HepG2 (cell line): ENCODE data around the gene ZCCHC4. TPM values are rescaled to one million over a fixed set of nuclear protein-coding genes. Genes with fewer than 3 reads are reported as not detected.

Experiments used
- ATAC-seq: fragments of 200-7000 bp; cut with Tn5 transposase; 3 replicates; pipeline ENCODE4 v1.9.1; 2020; ENCODE audit warnings: mild to moderate bottlenecking, moderate library complexity
- BruUV-seq: library from RNA; stranded (reverse); fragments of 400-500 nt; replicated peaks from 2 replicates; lab custom pipeline; 2021; lab: Mats Ljungman, UMichigan
- CTCF ChIA-PET: fragments of 300-600 bp; formaldehyde crosslinking; extraction: SDS; loops from one replicate; lab custom pipeline; 2021; ENCODE audit warnings: low total read pairs, inconsistent platforms, low intra/inter-chr PET ratio; lab: Yijun Ruan, JAX
- POLR2A ChIA-PET: fragments of 350-600 bp; sonication (Branson Sonifier 250); formaldehyde crosslinking; loops from one replicate; lab custom pipeline; 2020; ENCODE audit warnings: antibody characterized with exemption, inconsistent platforms; lab: Yijun Ruan, JAX
- DNase-seq: peaks from one replicate; pipeline ENCODE4 v3.0.0-alpha.2; 2015; ENCODE audit warnings: low spot score
- FAIRE-seq: peaks from 3 replicates; lab custom pipeline; 2011; peaks lifted over from hg19 to GRCh38; lab: Jason Lieb, UNC
- H2AFZ ChIP-seq: one replicate; pipeline ENCODE4 v1.6.1; 2011; ENCODE audit warnings: low read length, inconsistent platforms
- H3K27ac ChIP-seq: fragments of 300-600 bp; 3 replicates; pipeline ENCODE4 v1.8.0; 2011; ENCODE audit warnings: mixed run types, mild to moderate bottlenecking, mixed read lengths, low read length, inconsistent platforms; ENCODE audit not compliant: insufficient read depth; ENCODE audit errors: extremely low read length
- H3K27me3 ChIP-seq, 2 experiments: fragments of 200-600 bp in 1 of 2; 2 replicates in 1 of 2; 3 replicates in 1 of 2; pipeline versions ENCODE4 v1.6.0 to v1.8.0; 2011; ENCODE audit warnings: low read length in 2 of 2, mild to moderate bottlenecking in 2 of 2, moderate library complexity in 2 of 2, inconsistent platforms in 1 of 2; ENCODE audit not compliant: insufficient read depth in 2 of 2, control insufficient read depth in 1 of 2
- H3K36me3 ChIP-seq, 2 experiments: fragments of 200-600 bp in 1 of 2; replicated peaks in 1 of 2; 2 replicates in 1 of 2; 3 replicates in 1 of 2; pipeline versions ENCODE4 v1.5.1 to v1.8.0; 2011; ENCODE audit warnings: low read length in 2 of 2, inconsistent platforms in 1 of 2; ENCODE audit not compliant: insufficient read depth in 2 of 2, control insufficient read depth in 1 of 2
- H3K4me1 ChIP-seq: 2 replicates; pipeline ENCODE4 v1.5.1; 2012; ENCODE audit warnings: low read length, inconsistent platforms; ENCODE audit not compliant: insufficient read depth
- H3K4me2 ChIP-seq: 2 replicates; pipeline ENCODE4 v1.6.0; 2011; ENCODE audit warnings: low read depth, low read length, inconsistent platforms
- H3K4me3 ChIP-seq, 3 experiments: fragments of 200-600 bp in 1 of 3; sonication (generic), shearing (Covaris generic) in 1 of 3; replicated peaks in 1 of 3; 2 replicates each; pipeline ENCODE4 v1.5.1; 2011 to 2016; ENCODE audit warnings: low read length in 3 of 3, inconsistent platforms in 2 of 3, low read depth in 2 of 3, mild to moderate bottlenecking in 2 of 3, control low read depth in 1 of 3, mixed read lengths in 1 of 3; ENCODE audit not compliant: insufficient read depth in 1 of 3
- H3K79me2 ChIP-seq: one replicate; pipeline ENCODE4 v1.6.1; 2011; ENCODE audit warnings: low read length, inconsistent platforms; ENCODE audit not compliant: insufficient read depth
- H3K9ac ChIP-seq: 2 replicates; pipeline ENCODE4 v1.6.0; 2011; ENCODE audit warnings: mild to moderate bottlenecking, low read depth, low read length, inconsistent platforms; ENCODE audit not compliant: insufficient read depth
- H3K9me3 ChIP-seq: 2 replicates; pipeline ENCODE4 v1.5.1; 2012; ENCODE audit warnings: mild to moderate bottlenecking, low read length
- H4K20me1 ChIP-seq: 2 replicates; pipeline ENCODE4 v1.6.0; 2011; ENCODE audit warnings: inconsistent platforms, mild to moderate bottlenecking, low read length, moderate library complexity; ENCODE audit not compliant: insufficient read depth
- AKAP8 ChIP-seq: sonication (generic); formaldehyde crosslinking; IDR thresholded peaks from 2 replicates; pipeline ENCODE4 v1.5.1; 2020; ENCODE audit warnings: mild to moderate bottlenecking, missing genetic modification reagents
- HDAC2 ChIP-seq: sonication (generic); formaldehyde crosslinking; IDR thresholded peaks from 2 replicates; pipeline ENCODE4 v1.4.0; 2020; ENCODE audit warnings: missing genetic modification reagents
- MBNL3 ChIP-seq: fragments of 250-450 bp; sonication (Bioruptor Pico); conservative IDR thresholded peaks from 2 replicates; pipeline ENCODE4 v1.8.0; 2022; ENCODE audit warnings: mild to moderate bottlenecking, inconsistent platforms
- PRPF4 ChIP-seq: fragments of 200-400 bp; formaldehyde crosslinking; IDR thresholded peaks from 2 replicates; pipeline ENCODE4 v1.6.1; 2016; ENCODE audit warnings: low read length, low read depth; ENCODE audit not compliant: poor library complexity, severe bottlenecking
- SSRP1 ChIP-seq: IDR thresholded peaks from 2 replicates; pipeline ENCODE4 v1.6.1; 2016; ENCODE audit warnings: control low read depth
- STAT5B ChIP-seq: sonication (generic); formaldehyde crosslinking; IDR thresholded peaks from 2 replicates; pipeline ENCODE4 v1.4.0; 2020; ENCODE audit warnings: missing genetic modification reagents
- TBX2 ChIP-seq: sonication (generic); formaldehyde crosslinking; IDR thresholded peaks from 2 replicates; pipeline ENCODE4 v1.5.0; 2020; ENCODE audit warnings: missing genetic modification reagents, mild to moderate bottlenecking, borderline replicate concordance
- ZFAT ChIP-seq: sonication (generic); formaldehyde crosslinking; conservative IDR thresholded peaks from 2 replicates; pipeline ENCODE4 v1.8.1; 2023; ENCODE audit warnings: missing genetic modification reagents, inconsistent platforms
- ZFYVE20 ChIP-seq: sonication (generic); formaldehyde crosslinking; IDR thresholded peaks from 2 replicates; pipeline ENCODE4 v1.8.0; 2023; ENCODE audit warnings: low read depth, mild to moderate bottlenecking, moderate library complexity, missing genetic modification reagents, borderline replicate concordance
- ZNF207 ChIP-seq: fragments of 450-650 bp; IDR thresholded peaks from 2 replicates; pipeline ENCODE4 v1.6.1; 2016; ENCODE audit warnings: antibody characterized with exemption, borderline replicate concordance
- ZNF350 ChIP-seq: sonication (generic); formaldehyde crosslinking; IDR thresholded peaks from 2 replicates; pipeline ENCODE4 v1.4.0; 2020; ENCODE audit warnings: mild to moderate bottlenecking, low read depth, missing genetic modification reagents, borderline replicate concordance
- ZNF362 ChIP-seq: sonication (generic); formaldehyde crosslinking; IDR thresholded peaks from 2 replicates; pipeline ENCODE4 v1.4.0; 2020; ENCODE audit warnings: missing genetic modification reagents, mild to moderate bottlenecking, borderline replicate concordance
- ZNF432 ChIP-seq: sonication (generic); formaldehyde crosslinking; IDR thresholded peaks from 2 replicates; pipeline ENCODE4 v1.5.0; 2020; ENCODE audit warnings: missing genetic modification reagents, mild to moderate bottlenecking, borderline replicate concordance
- ZNF883 ChIP-seq: sonication (generic); formaldehyde crosslinking; IDR thresholded peaks from 2 replicates; pipeline ENCODE4 v1.5.1; 2020; ENCODE audit warnings: mild to moderate bottlenecking, missing genetic modification reagents; ENCODE audit errors: not compliant biosample characterization
- ZSCAN25 ChIP-seq: sonication (generic); formaldehyde crosslinking; IDR thresholded peaks from 2 replicates; pipeline ENCODE4 v1.8.0; 2022; ENCODE audit warnings: mild to moderate bottlenecking, missing genetic modification reagents
- WGBS: methylation state at CpG from one replicate; pipeline ENCODE4 v1.1.6; 2017; ENCODE audit warnings: low lambda C conversion rate; 5-methylcytosine and 5-hydroxymethylcytosine counted together
- in situ Hi-C: cut with HindIII; loops from 2 replicates; pipeline ENCODE4 v1.10.0; 2017; ENCODE audit warnings: low pct_unique_long_range_greater_than_20kb; ENCODE audit not compliant: extremely low pct_ligation_motif_present
- intact Hi-C: fragments of 100-400 bp; cut with micrococcal nuclease; formaldehyde crosslinking; loops from one replicate; pipeline ENCODE4 v1.10.0; 2022; ENCODE audit not compliant: unreplicated experiment
- polyA plus RNA-seq, 8 experiments: library from polyadenylated mRNA; depleted of rRNA in 3 of 8; stranded (reverse) in 7 of 8; unstranded in 1 of 8; fragments of >200 nt; fragmentation: Illumina TruSeq in 4 of 8; extraction: Trizol in 4 of 8; gene quantifications; 2 replicates each; pipeline versions ENCODE4 v1.2.1 to v1.2.3, GENCODE V29; 2011 to 2016; ENCODE audit warnings: low read depth in 4 of 8, missing spikeins in 1 of 8, mixed read lengths in 1 of 8; ENCODE audit not compliant: insufficient read depth in 1 of 8
- total RNA-seq, 5 experiments: library from RNA; depleted of rRNA; stranded (reverse); fragments of >200 nt; fragmentation: Illumina TruSeq; extraction: Trizol; gene quantifications; 2 replicates each; pipeline ENCODE4 v1.2.3, GENCODE V29; 2016; ENCODE audit warnings: low read depth in 1 of 5

The ZCCHC4 gene
- total and polyA plus RNA-seq, 2 of the 13 experiments (the other 11 are each of a cell fraction or from before 2014, with no cell fraction given) = 13.2 to 15.0 TPM

- FAIRE-seq = no peak
- Histone ChIP-seq H3K4me3 (no peak overlapping the region), H3K27ac (no peak overlapping the region), H3K79me2 (no peaks in the 10 kb centered on the region), H3K9me3 (peaks cover 5% of the 10 kb centered on the region; the same call in 1 of the 2 replicates), H3K4me1 (no peaks in the 10 kb centered on the region), H3K36me3 (peaks cover 14 to 48% of the 10 kb centered on the region in 2 experiments), H4K20me1 (no peaks in the 10 kb centered on the region), H2AFZ (no peak overlapping the region), H3K4me2 (no peak overlapping the region), H3K9ac (no peak overlapping the region), H3K27me3 (no peaks in the 10 kb centered on the region; a peak in 1 of 5 replicates)
- no TSS peak for BruUV-seq
- ATAC-seq = no peak
- ChIA-PET POLR2A (no interaction called here), CTCF (no interaction called here)
- 95% methylated on average over 3 of the region's 3 CpGs for WGBS
- no peak for DNase-seq
- intact Hi-C loops = no loop called here
- no peak for TF ChIP-seq ZNF207
- no peak for TF ChIP-seq ZNF432 (CRISPR knock-in tag)
- TF ChIP-seq PRPF4 = no peak
- no peak for TF ChIP-seq STAT5B (CRISPR knock-in tag)
- TF ChIP-seq HDAC2 (CRISPR knock-in tag) = no peak
- TF ChIP-seq SSRP1 = no peak
- no peak for TF ChIP-seq MBNL3 (CRISPR knock-in tag)
- TF ChIP-seq ZFYVE20 (CRISPR knock-in tag) = no peak
- no peak for TF ChIP-seq ZNF883
- no peak for TF ChIP-seq ZSCAN25 (CRISPR knock-in tag)
- no peak for TF ChIP-seq TBX2 (CRISPR knock-in tag)
- TF ChIP-seq AKAP8 (CRISPR knock-in tag) = no peak
- no peak for TF ChIP-seq ZNF350 (CRISPR knock-in tag)
- TF ChIP-seq ZFAT (CRISPR knock-in tag) = no peak
- no peak for TF ChIP-seq ZNF362
- in situ Hi-C loops = no loop called here
Observed at GRCh38 chr4:25397305-25397704, 84.7 kb downstream of the ZCCHC4 start.
